Mammary epithelial cell (primary cell): Measurements from ENCODE around the gene WNK1.

Experiments used
- CTCF ChIP-seq, 2 donors: IDR thresholded peaks in 1 of 2; conservative IDR thresholded peaks in 1 of 2; 2 replicates each; pipeline ENCODE4 v1.5.1; 2011 to 2012; ENCODE audit warnings: inconsistent platforms in 2 of 2, low read length in 2 of 2, mild to moderate bottlenecking in 2 of 2, control low read depth in 1 of 2, low read depth in 1 of 2; ENCODE audit not compliant: insufficient read depth in 1 of 2; ENCODE audit errors: extremely low read depth in 1 of 2
- EZH2 ChIP-seq: IDR thresholded peaks from 2 replicates; pipeline ENCODE4 v1.6.1; 2012; ENCODE audit warnings: low read length, inconsistent platforms, borderline replicate concordance

GRCh38 chr12:943051-943450 is 190.7 kb downstream of the WNK1 start:
- TF ChIP-seq CTCF (conservative IDR thresholded peaks at IDR 0.05 in 1 of 2, IDR thresholded peaks at IDR 0.05 in 1 of 2; ENCODE audit: extremely low read depth in 1 of 2, insufficient read depth in 1 of 2, low read depth in 1 of 2, low read length in 2 of 2) (no peak), EZH2 (no peak)
